IPS-18c (cell line): ENCODE results near the gene POLR3GL.
A peak's percentile ranks its signal among the peaks of the same experiment; 100 is the strongest.

ENCODE experiments used
- H3K4me3 ChIP-seq: 2 replicates; pipeline ENCODE4 v1.7.0; 2013; ENCODE audit warnings: low read depth, mild to moderate bottlenecking, low read length, moderate library complexity; ENCODE audit not compliant: insufficient read depth
- H3K9me3 ChIP-seq: one replicate; pipeline ENCODE4 v1.6.1; 2013; ENCODE audit warnings: mild to moderate bottlenecking, low read length, moderate library complexity; ENCODE audit not compliant: control insufficient read depth, insufficient read depth

The POLR3GL gene

GRCh38 chr1:145961425-145962156 is 2.9 kb upstream of the POLR3GL start:
- Histone ChIP-seq H3K9me3 (no peaks in the 10 kb centered on the region), H3K4me3 (peak overlapping the region; percentile 74)

GRCh38 chr1:145962157-145963102 is 2.1 kb upstream of the POLR3GL start:
- Histone ChIP-seq H3K9me3 (no peaks in the 10 kb centered on the region), H3K4me3 (peak overlapping the region; percentile 74)

GRCh38 chr1:145963265-145964019 is 1.0 kb upstream of the POLR3GL start:
- H3K4me3 ChIP-seq = peak overlapping the region; percentile 71; the same call in 1 of the 2 replicates

GRCh38 chr1:145965119-145965744 is 742 bp downstream of the POLR3GL start:
- Histone ChIP-seq H3K4me3 (peak overlapping the region; percentile 71), H3K9me3 (no peaks in the 10 kb centered on the region)

More at GRCh38 chr1:145963265-145964019, 1.0 kb upstream of the POLR3GL start:
- H3K9me3 ChIP-seq = no peaks in the 10 kb centered on the region

- H3K4me3 ChIP-seq = no peak overlapping the region
- no peaks in the 10 kb centered on the region for H3K9me3 ChIP-seq
Observed at GRCh38 chr1:145967288-145967687, 2.8 kb downstream of the POLR3GL start.

- Histone ChIP-seq H3K4me3 (no peak overlapping the region), H3K9me3 (no peaks in the 10 kb centered on the region)
Observed at GRCh38 chr1:145972580-145972979, 8.1 kb downstream of the POLR3GL start.

- Histone ChIP-seq H3K9me3 (no peaks in the 10 kb centered on the region), H3K4me3 (no peak overlapping the region)
Observed at GRCh38 chr1:145974721-145975120, 10.2 kb downstream of the POLR3GL start.

GRCh38 chr1:145975216-145975615 is 10.7 kb downstream of the POLR3GL start:
- H3K4me3 ChIP-seq = no peak overlapping the region
- H3K9me3 ChIP-seq = no peaks in the 10 kb centered on the region

- peaks cover 2% of the 10 kb centered on the region for H3K9me3 ChIP-seq
- no peak overlapping the region for H3K4me3 ChIP-seq
Observed at GRCh38 chr1:145977016-145977415, 12.5 kb downstream of the POLR3GL start.

- Histone ChIP-seq H3K9me3 (peaks cover 2% of the 10 kb centered on the region), H3K4me3 (no peak overlapping the region)
Observed at GRCh38 chr1:145977486-145978470, 13.3 kb downstream of the POLR3GL start.

- peaks cover 2% of the 10 kb centered on the region for H3K9me3 ChIP-seq
- H3K4me3 ChIP-seq = no peak overlapping the region; the same call in 1 of the 2 replicates
Observed at GRCh38 chr1:145978471-145978853, 14.0 kb downstream of the POLR3GL start.

GRCh38 chr1:145978854-145979745 is 14.6 kb downstream of the POLR3GL start:
- H3K4me3 ChIP-seq = peak overlapping the region; percentile 20
- H3K9me3 ChIP-seq = peaks cover 2% of the 10 kb centered on the region

GRCh38 chr1:145979746-145980456 is 15.4 kb downstream of the POLR3GL start:
- peak overlapping the region; percentile 20; the same call in 1 of the 2 replicates for H3K4me3 ChIP-seq
- H3K9me3 ChIP-seq = peaks cover 2% of the 10 kb centered on the region

GRCh38 chr1:145980457-145980994 is 16.0 kb downstream of the POLR3GL start:
- Histone ChIP-seq H3K4me3 (no peak overlapping the region), H3K9me3 (peaks cover 2% of the 10 kb centered on the region)
